Heart right ventricle (tissue), 16 donors: Measurements from ENCODE around the gene BAG5. TPM values are rescaled to one million over a fixed set of nuclear protein-coding genes. Genes with fewer than 3 reads are reported as not detected.

Experiments used
- ATAC-seq, 8 donors: fragments of 200-7000 bp; cut with Tn5 transposase; one replicate each; pipeline ENCODE4 v1.9.1; 2020; ENCODE audit warnings: mild to moderate bottlenecking in 8 of 8, moderate library complexity in 8 of 8, moderate number of reproducible peaks in 1 of 8
- DNase-seq, 2 donors: peaks; one replicate each; pipeline ENCODE4 v3.0.0-alpha.2; 2020
- H3K27ac ChIP-seq, 10 donors: fragments of 200-600 bp; sonication (generic) in 2 of 10; one replicate each; pipeline versions ENCODE4 v1.5.0 to v1.8.0; 2020 to 2022; ENCODE audit warnings: mild to moderate bottlenecking in 3 of 10
- H3K27me3 ChIP-seq, 7 donors: fragments of 200-600 bp; one replicate each; pipeline ENCODE4 v1.8.0; 2021 to 2022; ENCODE audit warnings: mild to moderate bottlenecking in 2 of 7
- H3K36me3 ChIP-seq, 9 donors: fragments of 200-600 bp; sonication (generic) in 1 of 9; one replicate each; pipeline versions ENCODE4 v1.5.0 to v1.8.0; 2020 to 2022; ENCODE audit warnings: mild to moderate bottlenecking in 2 of 9
- H3K4me1 ChIP-seq, 9 donors: fragments of 200-600 bp; sonication (generic) in 1 of 9; one replicate each; pipeline versions ENCODE4 v1.5.0 to v1.8.0; 2020 to 2022; ENCODE audit warnings: mild to moderate bottlenecking in 4 of 9
- H3K4me3 ChIP-seq, 10 donors: fragments of 200-600 bp; sonication (generic) in 2 of 10; one replicate each; pipeline versions ENCODE4 v1.5.0 to v1.8.0; 2020 to 2022; ENCODE audit warnings: mild to moderate bottlenecking in 7 of 10, moderate library complexity in 2 of 10
- H3K9me3 ChIP-seq, 11 donors: fragments of 200-600 bp in 10 of 11; sonication (generic) in 2 of 11; one replicate each; pipeline versions ENCODE4 v1.5.0 to v1.8.0; 2013 to 2022; ENCODE audit warnings: mild to moderate bottlenecking in 2 of 11, control low read depth in 1 of 11, moderate library complexity in 1 of 11
- CTCF ChIP-seq, 9 donors: fragments of 200-600 bp; sonication (generic) in 2 of 9; IDR thresholded peaks; one replicate each; pipeline versions ENCODE4 v1.5.0 to v1.8.0; 2021 to 2022; ENCODE audit warnings: antibody characterized with exemption in 9 of 9, mild to moderate bottlenecking in 5 of 9, moderate library complexity in 1 of 9
- WGBS, 2 donors: extraction: QIAGEN DNeasy Blood & Tissue Kit; methylation state at CpG; one replicate each; pipeline ENCODE4 v1.1.7; 2013; ENCODE audit warnings: inconsistent platforms in 1 of 2; 5-methylcytosine and 5-hydroxymethylcytosine counted together
- intact Hi-C, 10 donors: fragments of 100-400 bp; cut with DNase I; formaldehyde crosslinking; loops; one replicate each; pipeline versions ENCODE4 v1.11.1 to v1.14.2; 2022
- polyA plus RNA-seq, 2 donors: library from polyadenylated mRNA; stranded (reverse); fragments of 200-250 nt; gene quantifications; one replicate each; pipeline ENCODE4 v1.2.3, GENCODE V29; 2013
- total RNA-seq, 10 donors: library from RNA; stranded (reverse); fragmentation: NEBNext Ultra II Directional in 3 of 10; extraction: Animal tissue kit (Norgen Biotek cat#: 25700) in 3 of 10; gene quantifications; one replicate each; pipeline versions ENCODE4 v1.2.1 to v1.2.4, GENCODE V29; 2021 to 2023
- donor health status: Arrhythmogenic right ventricular cardiomyopathy.
- donor health status: ischemic (EF 13 %, LVEDD 7.1; RV severe dilation, severe dysfunction).
- donor health status: healthy with polysubstance abuse.
- donor health status: DM: no; HTN: yes; CAD: no.
- donor health status: DM: no; HTN: no; CAD: no.
- donor health status: ischemic (EF 25% LVEDD 6.9; RV normal size, moderate dysfunction).
- donor health status: ischemic (EF 25% LVEDD 5.7; RV mildly dilated, moderate dysfunction).
- donor health status: healthy.
- donor health status: DM: yes; HTN: yes; CAD: no.
- donor health status: Ischemic cardiomyopathy.
- donor health status: ischemic (EF 35%, LVEDD 5.7; RV mildly dilated, moderate dysfunction).
- donor health status: nonischemic (EF 11% LVEDD 7.7; RV severe dilation, severe dysfunction).
- donor health status: DM: yes; HTN: yes; CAD: no.
- donor health status: PGD.
- donor health status: ischemic (EF 29% LVEDD 5.4; RV normal size, mild dysfunction).
- donor health status: nonischemic (EF 23%, LVEDD 6.1; RV moderate dilation, normal function).

BAG5 gene
- total and polyA plus RNA-seq, 12 donors = 5.0 to 19.7 (median 15.7) TPM

GRCh38 chr14:103509864-103510723 lies 52.4 kb downstream of the BAG5 start:
- Histone ChIP-seq H3K4me3 (no peak overlapping the region), H3K4me1 (peaks cover 4 to 30% (median 18%) of the 10 kb centered on the region in 9 donors), H3K27ac (no peak overlapping the region), H3K9me3 (no peaks in the 10 kb centered on the region), H3K36me3 (peaks cover 0 to 68% (median 5%) of the 10 kb centered on the region in 9 donors), H3K27me3 (no peaks in the 10 kb centered on the region)
- intact Hi-C loops = no loop called here
- ATAC-seq (no peak), DNase-seq (no peak)
- 89 to 95% methylated on average over 11 of the region's 11 CpGs for WGBS, 2 donors
- no peak for TF ChIP-seq CTCF (IDR thresholded peaks at IDR 0.05)

- Histone ChIP-seq H3K4me1 (peaks cover 3 to 24% (median 14%) of the 10 kb centered on the region in 9 donors), H3K36me3 (peaks cover 0 to 82% (median 14%) of the 10 kb centered on the region in 9 donors), H3K9me3 (no peaks in the 10 kb centered on the region), H3K4me3 (no peak overlapping the region), H3K27ac (no peak overlapping the region), H3K27me3 (no peaks in the 10 kb centered on the region)
- no peak for TF ChIP-seq CTCF (IDR thresholded peaks at IDR 0.05)
- no peak for DNase-seq
- WGBS, 2 donors = 83 to 85% methylated on average over 16 of the region's 16 CpGs
- intact Hi-C loops = no loop called here
- ATAC-seq = no peak
Observed at GRCh38 chr14:103508521-103509329, 53.7 kb downstream of the BAG5 start.

- Histone ChIP-seq H3K4me3 (no peak overlapping the region), H3K9me3 (no peaks in the 10 kb centered on the region), H3K27ac (peak overlapping the region in 2 of 10 donors; percentile 22 to 25), H3K4me1 (peaks cover 0 to 15% (median 5%) of the 10 kb centered on the region in 9 donors), H3K27me3 (no peaks in the 10 kb centered on the region), H3K36me3 (peaks cover 0 to 87% (median 24%) of the 10 kb centered on the region in 9 donors)
- intact Hi-C loops = no loop called here
- TF ChIP-seq CTCF (IDR thresholded peaks at IDR 0.05) = no peak
- WGBS, 2 donors = 83 to 91% methylated on average over 3 of the region's 3 CpGs
- ATAC-seq (no peak), DNase-seq (no peak)
Observed at GRCh38 chr14:103507751-103508150, 54.7 kb downstream of the BAG5 start.

Other genes with a start within 250 kb of the BAG5 start
- gene EIF5, start 228.4 kb downstream of the BAG5 start, total RNA-seq = 100 to 1,000 TPM; 163 to 323 (median 243) TPM
- gene EIF5, start 228.4 kb downstream of the BAG5 start, polyA plus RNA-seq = 100 to 1,000 TPM in 1 of 2 donors, 10 to 100 TPM in 1; 56.7 to 125 TPM
- 100 to 1,000 TPM in 3 of 10 donors, 10 to 100 TPM in 7; 62.3 to 246 (median 72.6) TPM for gene MARK3, start 177.2 kb downstream of the BAG5 start, total RNA-seq
- gene MARK3, start 177.2 kb downstream of the BAG5 start, polyA plus RNA-seq = 100 to 1,000 TPM in 1 of 2 donors, 10 to 100 TPM in 1; 85.4 to 136 TPM
- 100 to 1,000 TPM; 273 to 896 (median 534) TPM for gene CKB, start 39.8 kb downstream of the BAG5 start, total RNA-seq
- gene CKB, start 39.8 kb downstream of the BAG5 start, polyA plus RNA-seq = 1,000 to 10,000 TPM in 1 of 2 donors, 100 to 1,000 TPM in 1; 717 to 1,062 TPM
- 1 to 10 TPM; 2.9 to 7.5 (median 3.8) TPM for gene TRMT61A, start 33.5 kb downstream of the BAG5 start, total RNA-seq
- 10 to 100 TPM in 1 of 2 donors, 1 to 10 TPM in 1; 8.6 to 14.7 TPM for gene TRMT61A, start 33.5 kb downstream of the BAG5 start, polyA plus RNA-seq
- 10 to 100 TPM; 33.3 to 53.9 (median 40.3) TPM for gene COA8, start 303 bp upstream of the BAG5 start, total RNA-seq
- 100 to 1,000 TPM in 1 of 2 donors, 10 to 100 TPM in 1; 51.6 to 141 TPM for gene COA8, start 303 bp upstream of the BAG5 start, polyA plus RNA-seq
- 100 to 1,000 TPM; 123 to 166 (median 146) TPM for gene KLC1, start 66.6 kb upstream of the BAG5 start, total RNA-seq
- gene KLC1, start 66.6 kb upstream of the BAG5 start, polyA plus RNA-seq = 100 to 1,000 TPM; 151 to 220 TPM
- 1 to 10 TPM; 1.0 to 4.4 (median 3.0) TPM for gene XRCC3, start 152.8 kb upstream of the BAG5 start, total RNA-seq
- 1 to 10 TPM; 2.0 to 4.2 TPM for gene XRCC3, start 152.8 kb upstream of the BAG5 start, polyA plus RNA-seq
- 10 to 100 TPM; 43.5 to 64.9 (median 54.5) TPM for gene ZFYVE21, start 153.2 kb upstream of the BAG5 start, total RNA-seq
- 10 to 100 TPM; 44.5 to 88.8 TPM for gene ZFYVE21, start 153.2 kb upstream of the BAG5 start, polyA plus RNA-seq